Activated CD8-positive, alpha-beta memory T cell treated with anti-CD3 and anti-CD28 coated beads for 1 hour (primary cell): ENCODE results near the gene ARMC6.
"Not testable (repeated sequence)": the region's sequence is repeated elsewhere in the genome, so short reads cannot be mapped to it uniquely, and the experiment has no call there.

Experiments used
- DNase-seq, 2 donors: peaks; one replicate each; pipeline ENCODE4 v3.0.0-alpha.2; 2020; ENCODE audit warnings: low read depth in 1 of 2; ENCODE audit errors: extremely low read depth in 1 of 2

The ARMC6 gene

GRCh38 chr19:19022380-19022961 lies 10.9 kb upstream of the ARMC6 start:
- no peak for DNase-seq

DNA sequence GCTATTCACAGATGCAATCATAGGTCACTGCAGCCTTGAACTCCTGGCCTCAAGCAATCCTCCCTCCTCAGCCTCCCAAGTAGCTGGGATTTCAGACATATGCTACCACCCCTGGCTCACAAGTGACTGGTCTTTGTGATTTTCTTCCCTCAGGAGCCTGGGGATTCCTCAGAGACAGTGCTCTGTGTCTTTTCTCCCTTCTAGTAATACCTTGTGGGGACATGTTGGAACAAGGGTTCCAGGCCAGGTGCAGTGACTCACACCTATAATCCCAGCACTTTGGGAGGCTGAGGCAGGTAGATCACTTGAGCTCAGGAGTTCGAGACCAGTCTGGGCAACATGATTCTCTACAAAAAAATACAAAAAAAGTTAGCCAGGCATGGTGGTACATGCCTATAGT lies 10.0 kb upstream of the ARMC6 start:
- not testable (repeated sequence) for DNase-seq

DNA sequence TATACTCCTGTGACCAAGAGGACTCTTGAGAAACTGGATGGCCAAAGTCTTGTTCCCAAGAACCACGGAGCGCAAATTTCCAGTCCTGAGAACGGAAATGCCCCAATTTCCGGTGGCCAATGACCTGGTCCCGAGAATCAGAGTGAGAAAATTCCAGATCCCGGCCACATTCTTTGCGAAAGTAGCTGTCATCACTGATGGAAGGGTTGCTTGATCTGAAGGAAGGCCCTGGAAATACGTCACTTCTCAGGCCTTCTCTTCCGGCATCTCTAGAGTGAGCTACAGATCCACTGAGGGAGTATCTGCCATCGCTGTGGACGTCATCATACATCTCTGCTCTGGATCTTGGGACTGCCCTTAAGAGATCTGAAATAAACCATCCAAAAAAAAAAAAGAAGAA lies 7.5 kb upstream of the ARMC6 start:
- no peak for DNase-seq

DNA sequence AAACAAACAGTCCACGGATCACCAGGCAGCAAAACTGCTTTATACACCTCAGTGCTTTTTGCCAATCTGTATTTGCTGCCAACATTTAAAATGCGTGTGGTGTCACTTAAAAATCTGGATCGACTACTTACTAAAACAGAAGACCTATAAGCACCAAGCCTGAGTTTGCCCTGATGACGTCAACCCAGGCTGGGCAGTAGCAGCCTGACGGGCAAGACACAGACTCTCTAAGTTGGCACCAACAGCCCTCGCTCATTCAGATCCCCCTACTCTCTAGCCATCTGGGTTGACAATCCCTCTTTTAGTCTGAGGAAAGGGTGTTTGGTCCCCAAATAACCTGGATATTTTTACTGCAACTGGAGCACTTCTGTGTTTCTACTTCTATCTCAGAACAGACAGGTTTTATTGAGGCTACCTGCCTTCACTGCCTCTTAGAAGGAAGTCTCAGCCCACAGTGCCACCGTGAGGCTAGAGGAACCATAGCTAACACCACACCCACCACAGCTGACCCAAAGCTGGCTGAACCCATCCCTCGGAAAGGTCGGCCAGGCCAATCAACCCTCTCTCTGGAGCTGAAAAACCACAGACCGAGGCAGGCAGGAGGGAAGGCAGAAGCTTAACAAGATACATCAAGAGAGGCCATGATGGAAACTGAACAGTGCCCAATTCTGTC lies 7.0 kb upstream of the ARMC6 start:
- DNase-seq, result no peak

- no peak for DNase-seq
Observed at GRCh38 chr19:19027228-19027627, 6.2 kb upstream of the ARMC6 start.

- DNase-seq, result no peak
Observed at GRCh38 chr19:19028526-19028925, 4.9 kb upstream of the ARMC6 start.

GRCh38 chr19:19031891-19032290 lies 1.5 kb upstream of the ARMC6 start:
- DNase-seq, result no peak

GRCh38 chr19:19032420-19033175 lies 805 bp upstream of the ARMC6 start:
- DNase-seq, result peak; percentile 55 to 63

- DNase-seq, result peak in 1 of 2 donors; percentile 5
Observed at GRCh38 chr19:19033176-19033425, 302 bp upstream of the ARMC6 start.

GRCh38 chr19:19034204-19034624 lies 811 bp downstream of the ARMC6 start:
- DNase-seq, result peak; percentile 25 to 38

DNA sequence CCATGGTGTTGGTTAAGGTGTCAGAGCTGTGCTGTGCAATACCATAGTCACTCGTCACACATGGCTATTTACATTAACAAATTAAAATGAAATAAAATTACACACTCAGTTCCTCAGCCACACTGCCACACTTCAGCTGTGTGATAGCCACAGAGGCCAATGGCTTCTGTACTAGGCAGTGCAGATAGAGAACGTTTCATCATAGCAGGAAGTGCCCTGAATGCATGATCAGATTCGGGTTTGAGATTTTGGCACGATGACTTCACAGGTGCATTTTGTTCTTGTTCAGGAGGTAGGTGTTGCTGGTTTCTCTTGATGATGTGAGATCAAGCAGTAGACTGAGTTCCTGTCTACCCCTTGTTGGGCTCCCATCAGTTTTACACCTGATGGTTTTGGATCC lies 6.5 kb downstream of the ARMC6 start:
- no peak for DNase-seq

- DNase-seq, result no peak
Observed at GRCh38 chr19:19040417-19040816, 7.0 kb downstream of the ARMC6 start.

GRCh38 chr19:19042732-19043280 lies 9.4 kb downstream of the ARMC6 start:
- no peak for DNase-seq

DNA sequence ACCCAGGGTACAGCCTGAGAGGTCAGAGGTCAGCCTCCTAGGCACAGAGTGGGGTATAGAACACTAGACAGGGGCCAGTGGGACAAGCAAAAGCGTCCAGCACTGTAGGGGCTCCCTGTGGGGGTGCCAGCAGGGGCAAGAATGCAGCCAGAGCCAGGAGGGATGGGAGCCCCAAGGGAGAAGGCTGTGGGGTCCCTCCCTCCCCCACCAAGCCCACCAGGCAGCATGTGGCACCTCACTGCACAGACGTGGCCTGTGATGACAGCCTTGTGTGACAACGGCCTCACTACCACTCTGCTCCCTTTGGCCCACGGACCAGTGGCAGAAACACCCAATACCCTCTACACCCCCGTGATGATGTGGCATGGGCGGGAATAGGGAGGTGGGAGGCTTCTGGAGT lies 10.1 kb downstream of the ARMC6 start:
- no peak for DNase-seq

DNA sequence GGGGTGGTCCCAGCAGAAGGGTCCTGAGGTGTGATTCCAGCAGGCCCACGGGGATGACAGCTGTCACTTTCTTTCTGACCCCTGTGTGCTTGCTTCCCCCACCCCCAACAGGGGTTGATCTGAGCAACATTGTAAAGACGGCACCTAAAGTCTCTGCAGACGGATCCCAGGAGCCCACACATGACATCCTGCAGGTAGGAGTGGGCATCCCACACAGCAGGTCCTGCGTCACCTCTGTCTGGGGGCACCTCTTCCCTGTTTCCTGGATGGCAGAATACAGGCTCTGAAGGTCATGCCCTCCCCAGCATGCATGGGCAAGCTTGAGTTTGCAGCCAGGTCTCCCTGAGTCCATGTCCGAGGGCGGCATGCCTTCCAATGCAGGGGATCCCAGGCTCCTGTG lies 10.5 kb downstream of the ARMC6 start:
- no peak for DNase-seq

GRCh38 chr19:19049406-19049805 lies 16.0 kb downstream of the ARMC6 start:
- no peak for DNase-seq

- no peak for DNase-seq
Observed at GRCh38 chr19:19050104-19050503, 16.7 kb downstream of the ARMC6 start.

GRCh38 chr19:19050731-19051130 lies 17.3 kb downstream of the ARMC6 start:
- no peak for DNase-seq

DNA sequence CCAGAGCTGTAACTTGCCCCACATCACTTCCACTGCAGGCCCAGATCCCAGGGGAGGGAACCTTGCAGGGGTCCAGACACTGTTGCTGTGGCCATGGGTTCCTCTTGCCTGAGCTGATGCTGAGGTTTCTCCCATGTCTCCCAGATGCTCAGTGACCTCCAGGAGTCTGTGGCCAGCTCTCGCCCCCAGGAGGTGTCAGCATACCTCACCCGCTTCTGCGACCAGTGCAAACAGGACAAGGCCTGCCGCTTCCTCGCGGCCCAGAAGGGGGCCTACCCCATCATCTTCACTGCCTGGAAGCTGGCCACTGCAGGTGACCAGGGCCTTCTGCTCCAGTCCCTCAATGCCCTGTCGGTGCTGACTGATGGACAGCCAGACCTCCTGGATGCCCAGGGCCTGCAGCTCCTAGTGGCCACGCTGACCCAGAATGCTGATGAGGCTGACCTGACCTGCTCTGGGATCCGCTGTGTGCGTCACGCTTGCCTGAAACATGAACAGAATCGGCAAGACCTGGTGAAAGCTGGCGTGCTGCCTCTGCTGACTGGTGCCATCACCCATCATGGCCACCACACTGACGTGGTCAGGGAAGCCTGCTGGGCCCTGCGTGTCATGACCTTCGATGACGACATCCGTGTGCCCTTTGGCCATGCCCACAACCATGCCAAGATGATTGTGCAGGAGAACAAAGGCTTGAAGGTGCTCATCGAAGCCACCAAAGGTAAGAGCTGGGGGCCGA lies 18.2 kb downstream of the ARMC6 start:
- DNase-seq, result no peak

- no peak for DNase-seq
Observed at GRCh38 chr19:19052921-19053320, 19.5 kb downstream of the ARMC6 start.

DNA sequence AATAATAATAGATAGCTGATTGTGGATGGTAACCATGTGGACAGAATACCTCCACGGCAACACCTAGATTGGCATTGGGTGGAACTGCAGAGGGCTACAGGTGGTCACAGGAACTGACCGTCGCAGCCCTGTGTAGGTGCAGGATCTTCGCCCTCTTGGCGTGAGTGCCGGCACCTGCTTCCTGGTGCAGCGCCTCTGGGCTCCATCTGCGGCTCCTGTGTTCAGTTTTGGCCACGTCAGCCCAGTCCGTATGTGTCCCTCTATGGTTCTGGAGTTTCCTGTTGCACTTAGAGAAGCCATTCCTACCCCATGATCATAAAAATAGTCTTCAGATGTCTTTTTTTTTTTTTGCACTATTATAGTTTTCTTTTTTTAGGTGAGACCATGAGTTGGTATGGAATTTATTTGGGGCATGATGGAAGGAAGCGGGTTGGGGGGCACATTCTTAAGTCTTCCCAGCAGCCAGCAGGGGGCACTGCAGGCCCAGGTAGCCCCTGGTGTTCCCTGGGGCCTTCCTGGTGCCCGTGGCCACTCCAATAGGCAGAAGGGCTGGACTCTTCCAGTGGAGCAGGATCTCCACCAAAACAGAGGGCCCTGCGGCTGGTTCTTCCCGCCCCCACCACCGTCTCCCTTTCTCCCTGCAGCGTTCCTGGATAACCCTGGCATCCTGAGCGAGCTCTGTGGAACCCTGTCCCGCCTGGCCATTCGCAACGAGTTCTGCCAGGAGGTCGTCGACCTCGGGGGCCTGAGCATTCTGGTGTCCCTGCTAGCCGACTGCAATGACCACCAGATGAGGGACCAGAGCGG lies 20.3 kb downstream of the ARMC6 start:
- peak; percentile 32 to 58 for DNase-seq
